Large intestine (tissue), 3 donors: ENCODE data around the gene XXYLT1. TPM values are rescaled to one million over a fixed set of nuclear protein-coding genes. Genes with fewer than 3 reads are reported as not detected.

ENCODE experiments used
- DNase-seq, 2 donors: peaks; one replicate each; pipeline versions ENCODE4 v3.0.0 to v3.0.0-alpha.2; 2013
- H3K27ac ChIP-seq: one replicate; pipeline ENCODE4 v1.5.1; 2013; ENCODE audit warnings: low read length
- H3K27me3 ChIP-seq: 2 replicates; pipeline ENCODE4 v1.6.1; 2013; ENCODE audit warnings: low read length; ENCODE audit not compliant: control insufficient read depth, insufficient read depth
- H3K36me3 ChIP-seq: 2 replicates; pipeline ENCODE4 v1.6.1; 2013; ENCODE audit warnings: low read length; ENCODE audit not compliant: control insufficient read depth, insufficient read depth
- H3K4me1 ChIP-seq: one replicate; pipeline ENCODE4 v1.6.1; 2013; ENCODE audit warnings: low read length; ENCODE audit not compliant: control insufficient read depth, insufficient read depth
- H3K4me3 ChIP-seq: one replicate; pipeline ENCODE4 v1.5.1; 2013; ENCODE audit warnings: low read length
- H3K9me3 ChIP-seq: one replicate; pipeline ENCODE4 v1.6.1; 2013; ENCODE audit warnings: mild to moderate bottlenecking, low read depth, low read length, moderate library complexity; ENCODE audit not compliant: control insufficient read depth
- whole genome bisulfite sequencing: methylation state at CpG from one replicate; pipeline ENCODE4 v1.1.5; 2013; ENCODE audit warnings: low lambda C conversion rate; ENCODE audit not compliant: insufficient coverage; 5-methylcytosine and 5-hydroxymethylcytosine counted together
- polyA plus RNA-seq: library from polyadenylated mRNA; unstranded; fragments of 120-200 nt; gene quantifications from one replicate; pipeline ENCODE4 v1.2.1, GENCODE V29; 2013

XXYLT1 gene
- polyA plus RNA-seq, 1 donor: 14.0 TPM

DNA sequence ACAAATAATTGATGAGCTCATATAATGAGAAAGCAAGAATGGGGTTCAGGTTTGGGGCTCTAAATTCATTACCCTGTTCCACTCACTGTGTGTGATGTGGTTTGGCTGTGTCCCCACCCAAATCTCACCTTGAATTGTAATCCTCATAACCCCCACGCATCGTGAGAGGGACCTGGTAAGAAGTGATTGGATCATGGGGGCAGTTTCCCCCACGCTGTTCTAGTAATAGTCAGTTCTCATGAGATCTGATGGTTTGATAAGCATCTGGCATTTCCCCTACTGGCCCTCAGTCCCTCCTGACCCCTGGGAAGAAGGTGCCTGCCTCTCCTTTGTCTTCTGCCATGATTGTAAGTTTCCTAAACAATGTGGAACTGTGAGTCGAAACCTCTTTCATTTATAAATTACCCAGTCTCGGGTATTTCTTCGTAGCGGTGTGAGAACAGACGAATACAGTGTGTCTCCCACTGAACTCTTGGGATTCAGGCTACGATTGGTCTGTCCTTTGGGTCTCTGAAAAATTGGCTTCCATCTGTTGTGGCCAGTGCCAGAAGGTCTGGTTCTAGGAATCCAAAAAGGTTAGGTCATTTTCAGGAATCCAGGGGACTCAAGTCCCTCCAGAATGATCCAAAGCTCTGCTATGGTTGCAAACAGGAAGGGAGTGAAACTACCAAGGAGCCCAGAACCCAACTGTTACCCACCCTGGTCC, 87.7 kb downstream of the XXYLT1 start:
- H3K27ac ChIP-seq: no peak overlapping the region
- H3K36me3 ChIP-seq: no peaks in the 10 kb centered on the region
- no peaks in the 10 kb centered on the region for H3K27me3 ChIP-seq
- H3K9me3 ChIP-seq: no peaks in the 10 kb centered on the region
- H3K4me1 ChIP-seq: peaks cover 7% of the 10 kb centered on the region
- no peak overlapping the region for H3K4me3 ChIP-seq
- 100% methylated on average over 3 of the region's 9 CpGs for WGBS
- no peak for DNase-seq

DNA sequence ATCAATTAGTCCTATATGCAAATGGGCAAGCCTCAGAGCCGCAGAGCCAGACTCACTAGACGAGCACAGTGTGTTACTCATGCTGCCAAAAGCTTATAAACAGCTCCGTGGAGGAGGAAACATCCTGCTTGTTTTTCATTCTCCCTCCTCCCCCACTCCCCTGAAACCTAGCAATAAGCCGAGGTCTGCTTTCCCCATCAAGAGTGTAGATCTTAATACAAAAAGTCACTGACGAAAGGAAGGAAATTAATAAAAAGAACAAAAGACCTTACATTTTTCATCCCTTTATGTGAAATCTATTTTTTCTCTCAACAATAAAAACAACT, 88.5 kb downstream of the XXYLT1 start:
- Histone ChIP-seq H3K27ac (no peak overlapping the region), H3K36me3 (no peaks in the 10 kb centered on the region), H3K9me3 (no peaks in the 10 kb centered on the region), H3K4me1 (peaks cover 7% of the 10 kb centered on the region), H3K4me3 (no peak overlapping the region), H3K27me3 (no peaks in the 10 kb centered on the region)
- WGBS: 69% methylated on average over 3 of the region's 5 CpGs
- no peak for DNase-seq

DNA sequence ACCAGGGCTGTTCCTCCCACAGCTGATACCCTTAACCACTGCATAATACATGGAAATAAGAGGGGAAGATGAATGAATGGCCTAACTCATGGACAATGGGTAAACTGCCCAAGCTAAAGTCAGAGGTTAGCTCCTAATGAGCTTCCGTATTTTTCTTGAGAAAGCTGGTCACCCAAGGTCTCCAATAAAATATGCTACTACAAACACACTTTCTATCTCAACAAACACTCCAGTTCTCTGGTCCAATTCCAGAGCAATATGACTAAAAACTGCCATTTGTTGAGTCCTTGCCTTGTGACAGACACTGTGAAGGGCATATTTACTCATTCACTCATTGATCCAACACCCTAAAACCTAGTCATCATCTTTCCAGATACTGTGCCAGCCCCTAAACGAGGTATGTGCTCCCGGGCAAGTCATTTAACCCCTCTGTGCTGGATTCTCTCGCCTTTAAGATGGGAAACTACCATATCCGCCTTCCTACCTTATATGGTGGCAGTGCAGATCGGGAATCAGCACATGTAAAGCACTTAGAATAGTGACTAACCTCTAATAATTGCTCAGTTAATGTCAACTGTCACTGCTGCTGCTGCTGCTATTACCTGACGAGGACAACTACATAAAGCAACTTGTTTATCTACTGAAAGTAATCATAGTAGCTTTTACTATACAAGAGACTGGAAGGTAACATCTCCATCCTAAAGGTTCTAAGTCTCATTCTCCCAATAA, 89.1 kb downstream of the XXYLT1 start:
- Histone ChIP-seq H3K4me3 (no peak overlapping the region), H3K9me3 (no peaks in the 10 kb centered on the region), H3K36me3 (no peaks in the 10 kb centered on the region), H3K4me1 (peaks cover 7% of the 10 kb centered on the region), H3K27ac (peak overlapping the region; percentile 24), H3K27me3 (no peaks in the 10 kb centered on the region)
- DNase-seq: no peak
- WGBS: 40% methylated on average over 1 of the region's 7 CpGs

DNA sequence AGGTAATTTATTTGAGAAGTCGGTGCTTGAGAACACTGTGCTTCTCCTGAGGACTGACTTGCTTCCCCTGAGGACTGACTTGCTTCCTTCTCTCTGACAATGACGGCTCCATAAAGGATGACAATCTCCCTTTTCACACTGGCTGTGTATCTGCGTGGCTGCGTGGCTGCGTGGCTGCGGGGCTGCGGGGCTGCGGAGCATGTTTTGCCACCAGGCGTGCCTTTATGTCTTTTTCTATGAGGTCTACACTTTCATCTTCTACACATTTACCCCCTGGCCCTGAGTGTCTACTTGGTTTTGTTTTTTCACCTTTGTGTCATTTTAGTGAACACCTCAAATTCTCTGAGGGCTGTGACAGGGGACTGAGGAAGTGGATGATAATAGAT, 89.9 kb downstream of the XXYLT1 start:
- H3K9me3 ChIP-seq: no peaks in the 10 kb centered on the region
- H3K4me1 ChIP-seq: peaks cover 7% of the 10 kb centered on the region
- no peaks in the 10 kb centered on the region for H3K27me3 ChIP-seq
- no peaks in the 10 kb centered on the region for H3K36me3 ChIP-seq
- DNase-seq: no peak
- H3K27ac ChIP-seq: no peak overlapping the region
- no CpG with 5 or more reads among the region's 9 CpGs for WGBS
- H3K4me3 ChIP-seq: no peak overlapping the region

DNA sequence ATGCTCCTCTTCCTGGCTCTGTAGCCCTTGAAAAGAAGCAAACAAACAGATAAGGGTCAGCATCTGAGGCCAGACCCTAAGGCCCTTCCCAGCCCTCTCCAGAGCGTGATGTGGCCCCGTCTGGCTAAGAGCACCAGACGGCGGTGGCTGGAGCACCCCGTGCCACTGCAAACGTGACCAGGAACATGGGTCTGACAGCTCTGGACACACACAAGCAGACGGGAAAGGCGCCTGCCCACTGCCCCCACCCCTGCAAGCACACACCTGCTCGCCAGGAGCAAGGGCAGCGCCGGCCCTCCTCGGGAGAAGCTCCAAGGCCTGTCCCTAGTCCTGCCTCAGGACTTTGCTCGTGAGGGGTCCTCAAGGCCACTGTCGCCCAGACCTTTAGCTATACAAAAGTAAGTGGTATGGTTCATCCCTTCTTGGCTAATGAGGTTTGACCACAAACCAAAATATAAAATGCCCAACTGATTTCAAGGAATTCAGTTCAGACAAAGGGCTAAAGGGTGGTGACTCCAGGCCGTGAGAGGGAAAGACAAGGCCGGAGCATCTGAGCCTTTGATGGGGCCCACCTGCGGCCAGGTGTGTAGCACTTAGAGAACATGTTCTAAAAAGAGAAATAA, 90.4 kb downstream of the XXYLT1 start:
- Histone ChIP-seq H3K36me3 (no peaks in the 10 kb centered on the region), H3K4me1 (peaks cover 7% of the 10 kb centered on the region), H3K9me3 (no peaks in the 10 kb centered on the region), H3K27ac (peak overlapping the region; percentile 48), H3K4me3 (no peak overlapping the region), H3K27me3 (no peaks in the 10 kb centered on the region)
- WGBS: no CpG with 5 or more reads among the region's 17 CpGs
- DNase-seq: no peak

DNA sequence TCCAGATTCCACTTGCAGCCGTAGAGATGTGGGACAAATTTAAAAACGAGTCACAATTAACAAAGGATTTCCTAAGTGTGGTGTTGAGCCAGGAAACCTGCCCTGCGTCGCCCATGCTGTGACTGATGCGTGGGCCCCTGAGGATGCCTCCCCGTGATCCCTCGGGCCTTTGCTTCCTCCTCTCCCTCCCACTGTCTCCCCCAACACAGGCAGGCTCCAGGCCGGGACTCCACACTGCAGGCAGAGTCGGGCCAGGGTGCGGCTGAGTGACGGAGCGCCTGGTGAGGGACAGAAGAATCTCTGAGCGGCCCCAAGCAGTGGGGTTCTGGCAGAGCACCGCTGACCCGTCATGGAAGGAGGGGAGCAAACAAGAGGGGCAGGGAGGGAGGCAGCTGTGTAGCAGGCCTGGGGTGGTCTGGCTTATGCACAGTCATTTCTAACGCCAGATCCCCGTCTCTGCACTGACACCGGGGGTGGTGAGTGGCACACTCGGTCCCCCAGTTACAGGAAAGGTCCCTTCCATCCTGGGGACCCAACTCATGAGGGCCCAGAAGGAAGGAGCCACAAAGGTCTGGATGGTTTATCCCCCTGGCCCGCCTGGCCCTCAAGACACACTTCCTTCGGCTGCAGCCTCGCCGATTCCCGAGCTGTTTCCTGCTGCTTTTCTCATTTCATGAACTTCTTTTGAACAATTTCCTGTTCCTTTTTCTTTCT, 91.0 kb downstream of the XXYLT1 start:
- no peaks in the 10 kb centered on the region for H3K27me3 ChIP-seq
- peaks cover 7% of the 10 kb centered on the region for H3K4me1 ChIP-seq
- no peak overlapping the region for H3K4me3 ChIP-seq
- no peaks in the 10 kb centered on the region for H3K9me3 ChIP-seq
- peak overlapping the region; percentile 48 for H3K27ac ChIP-seq
- H3K36me3 ChIP-seq: no peaks in the 10 kb centered on the region
- DNase-seq: no peak
- WGBS: no CpG with 5 or more reads among the region's 24 CpGs

DNA sequence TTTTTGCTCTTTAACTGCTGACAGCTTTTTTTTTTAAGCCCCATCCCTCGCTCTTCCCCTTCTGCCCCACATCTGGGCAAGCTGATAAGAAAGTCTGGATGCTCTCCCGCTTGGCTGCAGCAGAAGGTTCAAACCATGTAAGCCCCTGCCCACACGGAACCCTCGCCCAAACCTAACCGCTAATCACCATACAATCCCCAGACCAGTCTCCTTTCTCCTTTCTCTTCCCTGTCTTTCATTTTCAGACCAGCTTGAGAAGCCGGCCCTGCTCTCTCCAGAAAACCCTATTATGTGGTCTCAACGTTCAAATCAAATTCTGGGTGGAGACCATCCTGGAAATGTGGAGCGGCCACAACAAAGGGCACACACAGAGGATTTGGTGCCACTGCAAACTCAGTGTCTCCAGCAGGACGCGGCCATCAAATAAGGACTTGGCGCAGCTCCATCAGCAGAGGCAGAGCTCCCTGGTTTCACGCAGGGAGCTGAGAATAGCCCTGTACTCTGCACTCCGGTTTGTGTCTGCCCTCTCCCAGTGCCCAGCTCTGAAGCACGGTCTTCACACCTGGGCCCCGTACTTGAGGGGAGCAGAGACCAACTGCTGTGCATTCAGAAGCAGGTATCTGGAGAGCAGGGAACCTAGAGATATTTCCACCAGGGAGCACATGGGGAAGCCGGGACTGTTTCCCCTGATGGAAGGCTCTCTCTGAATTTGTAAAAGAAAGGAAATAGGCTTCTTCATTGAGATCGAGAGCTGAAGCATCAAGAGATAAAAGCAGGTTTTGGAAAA, 92.6 kb downstream of the XXYLT1 start:
- Histone ChIP-seq H3K4me1 (peaks cover 7% of the 10 kb centered on the region), H3K4me3 (no peak overlapping the region), H3K36me3 (no peaks in the 10 kb centered on the region), H3K27ac (peak overlapping the region; percentile 6), H3K9me3 (no peaks in the 10 kb centered on the region), H3K27me3 (no peaks in the 10 kb centered on the region)
- WGBS: 100% methylated on average over 1 of the region's 17 CpGs
- no peak for DNase-seq

DNA sequence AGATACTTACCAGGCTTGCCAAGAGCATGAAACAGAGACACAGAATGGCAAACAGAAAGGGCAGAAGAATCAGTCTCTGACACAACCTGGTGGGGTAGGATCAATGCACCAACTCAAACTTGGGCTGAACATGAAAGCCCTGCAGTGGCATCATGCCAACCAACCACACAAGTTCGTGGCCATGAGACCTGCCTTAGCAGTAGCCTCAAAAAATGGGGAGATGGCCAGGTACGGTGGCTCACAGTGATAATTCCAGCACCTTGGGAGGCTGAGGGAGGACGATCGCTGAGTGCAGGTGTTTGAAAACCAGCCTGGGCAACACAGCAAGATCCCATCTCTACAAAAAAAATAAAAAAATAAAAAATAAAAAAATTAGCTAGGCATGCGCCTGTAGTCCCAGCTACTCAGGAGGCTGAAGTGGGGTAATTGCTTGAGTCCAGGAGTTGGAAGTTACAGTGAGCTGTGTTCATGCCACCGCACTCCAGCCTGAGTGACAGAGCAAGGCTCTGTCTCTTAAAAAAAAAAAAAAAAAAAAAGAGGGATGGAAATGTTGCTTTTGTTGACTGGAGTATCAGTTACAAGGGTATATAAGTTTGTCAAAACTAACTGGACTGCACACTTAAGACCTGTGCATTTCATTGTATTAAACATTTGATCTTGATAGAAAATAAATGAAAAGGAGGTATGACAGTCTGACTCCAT, 93.4 kb downstream of the XXYLT1 start:
- no peak for DNase-seq
- Histone ChIP-seq H3K27ac (no peak overlapping the region), H3K4me3 (no peak overlapping the region), H3K9me3 (no peaks in the 10 kb centered on the region), H3K4me1 (peaks cover 7% of the 10 kb centered on the region), H3K27me3 (no peaks in the 10 kb centered on the region), H3K36me3 (no peaks in the 10 kb centered on the region)
- no CpG with 5 or more reads among the region's 6 CpGs for WGBS

DNA sequence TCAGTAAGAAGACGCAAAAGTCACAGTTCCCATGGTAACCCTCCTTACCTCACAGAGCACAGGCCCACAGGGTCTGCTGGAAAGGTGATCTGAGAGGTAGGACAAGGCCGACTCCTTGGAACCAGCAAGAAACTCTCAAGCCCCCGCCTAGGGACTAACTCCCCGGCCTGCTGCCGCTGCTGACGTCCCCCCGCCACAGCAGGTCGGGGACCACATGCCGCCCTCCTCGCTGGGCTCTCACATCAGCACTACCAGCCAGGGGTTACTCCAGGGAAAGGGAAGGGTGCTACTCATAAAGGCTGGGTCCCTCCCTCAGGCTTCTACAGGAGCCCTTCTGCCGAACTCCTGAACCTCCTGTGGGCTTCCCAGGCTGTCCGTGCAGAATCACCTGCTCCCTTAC, 94.2 kb downstream of the XXYLT1 start:
- Histone ChIP-seq H3K36me3 (no peaks in the 10 kb centered on the region), H3K9me3 (no peaks in the 10 kb centered on the region), H3K27me3 (no peaks in the 10 kb centered on the region), H3K27ac (no peak overlapping the region), H3K4me1 (peaks cover 7% of the 10 kb centered on the region), H3K4me3 (no peak overlapping the region)
- no peak for DNase-seq
- no CpG with 5 or more reads among the region's 12 CpGs for WGBS
